Measurements from ENCODE around the gene RNF224. TPM values are rescaled to one million over a fixed set of nuclear protein-coding genes. Genes with fewer than 3 reads are reported as not detected.

The RNF224 gene
- polyA plus RNA-seq, 1 of the 3 experiments (the other 2 are of a cell fraction): 0.03 TPM

- peaks cover 51% of the 10 kb centered on the region for H3K79me2 ChIP-seq (ENCODE audit: insufficient read depth)
- H3K9me2 ChIP-seq: no peaks in the 10 kb centered on the region
- no peaks in the 10 kb centered on the region for H3K9me3 ChIP-seq
- no peak for TF ChIP-seq USF1 (IDR thresholded peaks at IDR 0.05; ENCODE audit: borderline replicate concordance, low read depth)
- no peak for TF ChIP-seq RCOR1 (IDR thresholded peaks at IDR 0.05; ENCODE audit: low read length)
- no peak for TF ChIP-seq NRF1 (IDR thresholded peaks at IDR 0.05; ENCODE audit: low read depth, low read length)
- TF ChIP-seq MEF2A (IDR thresholded peaks at IDR 0.05; ENCODE audit: borderline replicate concordance, low read depth): no peak
- TF ChIP-seq FOXM1 (IDR thresholded peaks at IDR 0.05; ENCODE audit: low read depth): no peak
- no peak for TF ChIP-seq EZH2phosphoT487 (IDR thresholded peaks at IDR 0.05; ENCODE audit: borderline replicate concordance, low read depth)
- TF ChIP-seq CHD2 (IDR thresholded peaks at IDR 0.05; ENCODE audit: low read length, partially characterized antibody): no peak
- TF ChIP-seq RFX5 (IDR thresholded peaks at IDR 0.05; ENCODE audit: low read length): no peak
- no peak for TF ChIP-seq SMC3 (IDR thresholded peaks at IDR 0.05; ENCODE audit: low read depth, low read length)
- TF ChIP-seq PBX3 (IDR thresholded peaks at IDR 0.05): no peak
- no peak for TF ChIP-seq CTCF (IDR thresholded peaks at IDR 0.05)
- no peak for TF ChIP-seq REST (IDR thresholded peaks at IDR 0.05; ENCODE audit: low read depth, low read length)
- no peak for TF ChIP-seq TCF12 (IDR thresholded peaks at IDR 0.05)
- H4K20me1 ChIP-seq (ENCODE audit: insufficient read depth): peaks cover 22% of the 10 kb centered on the region
- DNase-seq: no peak
- H3F3A ChIP-seq (replicated peaks; ENCODE audit: insufficient read depth): peaks cover 16% of the 10 kb centered on the region
- peaks cover 12 to 35% of the 10 kb centered on the region in 2 experiments; a peak in 3 of 4 replicates for H3K4me1 ChIP-seq (ENCODE audit: control insufficient read depth in 1 of 2, insufficient read depth in 2 of 2, low read depth in 1 of 2, low read length in 1 of 2)
- no peaks in the 10 kb centered on the region for H3K27me3 ChIP-seq (ENCODE audit: insufficient read depth)
- H3K9ac ChIP-seq: peak overlapping the region; percentile 85
- peak overlapping the region; percentile 99 for H3K4me2 ChIP-seq
- H3K27ac ChIP-seq (ENCODE audit: low read depth in 2 of 2, low read length in 1 of 2): no peak overlapping the region
- no peak overlapping the region for H2AFZ ChIP-seq (ENCODE audit: low read depth)
- H3K36me3 ChIP-seq (replicated peaks in 1 of 2; ENCODE audit: control insufficient read depth in 1 of 2, insufficient read depth in 2 of 2, low read length in 1 of 2): peaks cover 3 to 53% of the 10 kb centered on the region in 2 experiments
- ChIA-PET POLR2A (interaction anchor here (1.2 to 1.5 kb wide), 3 partner anchors 17 to 35 kb away, joined by 3 to 6 read pairs (median 3); partner anchors contain the start of genes LRRC26 and RNF208), CTCF (interaction anchor here (0.8 to 3.5 kb wide), 5 partner anchors 11 to 57 kb away, joined by 3 to 24 read pairs (median 7); partner anchors contain the start of genes LRRC26 and TMEM210)
- peak overlapping the region; percentile 71 to 84 for H3K4me3 ChIP-seq (ENCODE audit: low read depth in 2 of 2, low read length in 1 of 2)
- WGBS (ENCODE audit: low lambda C conversion rate): 56% methylated on average over 5 of the region's 15 CpGs
These were observed 39.9 kb upstream of the RNF224 start for GRCh38 chr9:137187386-137187785.

All from SK-N-SH (cell line).